ENCODE measurements around the gene MSI2. TPM values are rescaled to one million over a fixed set of nuclear protein-coding genes. Genes with fewer than 3 reads are reported as not detected.

Gene MSI2
- total and polyA plus RNA-seq, 9 of the 15 experiments (the other 6 are each of a cell fraction or from before 2014, with no cell fraction given), result 4.6 to 61.8 (median 42.4) TPM

DNA sequence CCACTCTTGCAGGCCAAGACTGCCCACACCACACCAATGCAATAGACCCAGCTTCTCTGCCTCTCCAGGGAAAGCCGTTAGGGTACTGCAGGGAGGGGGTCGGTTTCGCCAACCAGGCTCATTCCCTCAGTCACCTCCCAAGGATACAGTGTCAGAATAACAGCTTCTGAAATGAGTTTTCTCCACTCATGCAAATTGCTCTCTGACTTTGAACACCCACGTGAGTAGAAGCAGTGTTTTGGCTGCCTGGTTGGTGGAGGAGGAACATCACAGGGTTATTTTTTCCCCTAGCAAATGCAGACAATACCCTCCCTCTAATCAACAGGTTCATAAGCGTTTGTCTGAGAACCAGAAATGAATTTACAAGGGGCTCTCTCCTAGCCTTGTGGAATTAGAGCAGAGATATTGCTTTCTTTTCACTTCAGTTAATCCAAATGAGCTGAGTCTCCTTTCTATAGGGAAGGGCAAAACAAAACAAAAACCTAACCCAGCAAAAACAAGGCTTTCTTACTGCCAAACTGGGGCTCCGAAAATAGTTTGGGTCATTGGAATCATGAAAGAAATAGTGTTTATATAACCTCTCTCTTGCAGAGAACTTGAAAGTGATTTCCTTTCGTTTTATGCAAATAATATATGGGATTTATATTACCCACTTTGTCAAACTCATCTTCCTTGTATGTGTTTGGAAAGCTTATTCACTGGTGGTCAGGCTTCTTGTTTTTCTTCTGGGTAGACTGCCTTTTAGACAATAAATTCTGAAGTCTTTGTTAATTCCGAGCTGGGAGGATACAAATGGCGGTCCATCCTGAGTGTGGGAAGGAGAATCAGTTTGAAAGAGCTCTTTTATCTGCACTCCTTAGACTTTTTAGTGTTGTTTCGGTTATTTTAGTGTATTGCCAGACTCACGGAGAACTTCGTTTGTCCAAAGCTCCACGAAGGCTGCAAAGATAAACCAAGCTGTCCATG lies 229.9 kb downstream of the MSI2 start (continued):
- TF ChIP-seq NR1H2 (CRISPR knock-in tag; IDR thresholded peaks at IDR 0.05) (no peak), BMI1 (IDR thresholded peaks at IDR 0.05; ENCODE audit: low read length) (no peak), BCOR (IDR thresholded peaks at IDR 0.05) (no peak), ZNF398 (CRISPR knock-in tag; IDR thresholded peaks at IDR 0.05) (no peak), FOXA1 (IDR thresholded peaks at IDR 0.05; ENCODE audit: borderline replicate concordance) (no peak), LEF1 (IDR thresholded peaks at IDR 0.05) (no peak), CBX5 (IDR thresholded peaks at IDR 0.05; ENCODE audit: borderline replicate concordance, low read depth) (no peak)

GRCh38 chr17:57486882-57487301 lies 230.6 kb downstream of the MSI2 start:
- TF ChIP-seq MAFK (IDR thresholded peaks at IDR 0.05; ENCODE audit: low read length), result no peak
- no peaks in the 10 kb centered on the region for H3K9me1 ChIP-seq (ENCODE audit: control insufficient read depth, insufficient read depth, low read length)
- H4K20me1 ChIP-seq (replicated peaks; ENCODE audit: control insufficient read depth, insufficient read depth, low read length), result peaks cover 30% of the 10 kb centered on the region; the same call in 1 of the 2 replicates
- intact Hi-C loops (cut with micrococcal nuclease), result no loop called here
- no peak for FAIRE-seq
- H3K4me2 ChIP-seq (ENCODE audit: insufficient read depth, low read length), result no peak overlapping the region
- ATAC-seq, result no peak
- H3K27ac ChIP-seq (ENCODE audit: extremely low read depth, low read depth, low read length), result no peak overlapping the region
- no TSS peak for BruUV-seq (replicated peaks)
- no peaks in the 10 kb centered on the region; the same call in 2 of the 3 replicates for H3K36me3 ChIP-seq (ENCODE audit: control insufficient read depth, insufficient read depth, low read length)
- no peak overlapping the region for H2AFZ ChIP-seq (ENCODE audit: low read depth, low read length)
- H3K4me3 ChIP-seq, result no peak overlapping the region
- ChIA-PET POLR2A (no interaction called here), CTCF (ENCODE audit: low intra/inter-chr PET ratio) (no interaction called here)
- DNase-seq (ENCODE audit: extremely low read depth in 1 of 4, low spot score in 3 of 4), result no peak
- H3K9me3 ChIP-seq (replicated peaks; ENCODE audit: control insufficient read depth, insufficient read depth, low read depth, low read length), result no peaks in the 10 kb centered on the region
- no peaks in the 10 kb centered on the region for H3K79me2 ChIP-seq (ENCODE audit: control insufficient read depth, insufficient read depth, low read length)
- peaks cover 9 to 16% of the 10 kb centered on the region in 2 experiments for H3K4me1 ChIP-seq (replicated peaks in 1 of 2; ENCODE audit: control insufficient read depth in 2 of 2, insufficient read depth in 2 of 2, low read length in 2 of 2)
- WGBS (ENCODE audit: insufficient coverage, low coverage, missing lambda C conversion rate), result 87% methylated on average over 4 of the region's 4 CpGs
- in situ Hi-C loops (cut with MboI), result no loop called here
- H3K9ac ChIP-seq (ENCODE audit: insufficient read depth in 1 of 2, low read depth in 2 of 2, low read length in 2 of 2), result no peak overlapping the region
- H3K27me3 ChIP-seq (ENCODE audit: control insufficient read depth in 2 of 2, insufficient read depth in 2 of 2, low read length in 2 of 2), result no peaks in the 10 kb centered on the region

Measured in K562 (cell line).